ENCODE data around the gene C6orf132. TPM values are rescaled to one million over a fixed set of nuclear protein-coding genes. Genes with fewer than 3 reads are reported as not detected.
A peak's percentile ranks its signal among the peaks of the same experiment; 100 is the strongest.

Gene C6orf132
- total and polyA plus RNA-seq, 9 of the 15 experiments (the other 6 are each of a cell fraction or from before 2014, with no cell fraction given): 0.06 to 0.35 (median 0.14) TPM

- intact Hi-C loops (cut with micrococcal nuclease) (loop anchor here (1.0 to 2.0 kb wide), 9 partner anchors 30 to 732 kb away; partner anchors contain the start of gene PRICKLE4), in situ Hi-C loops (cut with MboI) (no loop called here)
- H3K4me3 ChIP-seq: no peak overlapping the region
- 8% methylated on average over 8 of the region's 8 CpGs for WGBS (ENCODE audit: insufficient coverage, low coverage, missing lambda C conversion rate)
- no peaks in the 10 kb centered on the region for H3K79me2 ChIP-seq (ENCODE audit: control insufficient read depth, insufficient read depth, low read length)
- FAIRE-seq: peak; percentile 90
- no peaks in the 10 kb centered on the region; the same call in 1 of the 2 replicates for H3K9me3 ChIP-seq (replicated peaks; ENCODE audit: control insufficient read depth, insufficient read depth, low read depth, low read length)
- no TSS peak for BruUV-seq (replicated peaks)
- H3K36me3 ChIP-seq (ENCODE audit: control insufficient read depth, insufficient read depth, low read length): no peaks in the 10 kb centered on the region
- no peaks in the 10 kb centered on the region for H3K9me1 ChIP-seq (ENCODE audit: control insufficient read depth, insufficient read depth, low read length)
- peak overlapping the region; percentile 95 for H2AFZ ChIP-seq (ENCODE audit: low read depth, low read length)
- ChIA-PET CTCF (ENCODE audit: low intra/inter-chr PET ratio) (interaction anchor here (0.5 to 4.9 kb wide), 14 partner anchors 10 to 732 kb away, joined by 3 to 77 read pairs (median 6); partner anchors contain the start of genes FRS3 and PRICKLE4), POLR2A (interaction anchor here (0.6 to 1.0 kb wide), 4 partner anchors 18 to 847 kb away, joined by 3 to 5 read pairs (median 3); no protein-coding TSS in a partner anchor)
- H3K4me2 ChIP-seq (ENCODE audit: insufficient read depth, low read length): peak overlapping the region; percentile 57
- peaks cover 5 to 24% of the 10 kb centered on the region in 2 experiments; a peak in 3 of 5 replicates for H3K27me3 ChIP-seq (ENCODE audit: control insufficient read depth in 2 of 2, insufficient read depth in 2 of 2, low read length in 2 of 2)
- no peaks in the 10 kb centered on the region for H4K20me1 ChIP-seq (replicated peaks; ENCODE audit: control insufficient read depth, insufficient read depth, low read length)
- H3K27ac ChIP-seq (ENCODE audit: extremely low read depth, low read depth, low read length): peak overlapping the region; percentile 38; the same call in 2 of the 3 replicates
- peaks cover 4 to 6% of the 10 kb centered on the region in 2 experiments; a peak in 1 of 5 replicates for H3K4me1 ChIP-seq (replicated peaks in 1 of 2; ENCODE audit: control insufficient read depth in 2 of 2, insufficient read depth in 2 of 2, low read length in 2 of 2)
- DNase-seq (ENCODE audit: extremely low read depth in 1 of 4, low spot score in 3 of 4): peak; percentile 92 to 96 (median 94)
- ATAC-seq: peak; percentile 93
- H3K9ac ChIP-seq (ENCODE audit: insufficient read depth in 1 of 2, low read depth in 2 of 2, low read length in 2 of 2): peak overlapping the region in 1 of 2 experiments; percentile 47; a peak in 2 of 4 replicates
- peak; percentile 77; the same call in 1 of the 2 replicates for TF ChIP-seq TARDBP (IDR thresholded peaks at IDR 0.05)
- peak; percentile 32; the same call in 1 of the 2 replicates for TF ChIP-seq EGR1 (conservative IDR thresholded peaks at IDR 0.05)
- no peak for TF ChIP-seq ZNF431 (CRISPR knock-in tag; IDR thresholded peaks at IDR 0.05)
- TF ChIP-seq DIDO1 (tag; IDR thresholded peaks at IDR 0.05; ENCODE audit: low read depth): 0 out of 2 replicates have a peak, but pooled peaks have one; percentile 24
- peak; percentile 78 for TF ChIP-seq ESRRA (IDR thresholded peaks at IDR 0.05; ENCODE audit: borderline replicate concordance, low read depth)
- peak; percentile 66 for TF ChIP-seq MECOM (CRISPR knock-in tag; IDR thresholded peaks at IDR 0.05)
- TF ChIP-seq ZMIZ1 (IDR thresholded peaks at IDR 0.05; ENCODE audit: low read depth in 2 of 2, low read length in 2 of 2): no peak
- TF ChIP-seq SOX6 (IDR thresholded peaks at IDR 0.05): peak; percentile 27; the same call in 1 of the 2 replicates
- TF ChIP-seq RBM39 (optimal IDR thresholded peaks at IDR 0.05; ENCODE audit: low read depth, low read length): no peak
- TF ChIP-seq ZNF263 (CRISPR knock-in tag; IDR thresholded peaks at IDR 0.05; ENCODE audit: borderline replicate concordance): peak; percentile 72
- no peak for TF ChIP-seq MYBL2 (IDR thresholded peaks at IDR 0.05; ENCODE audit: low read depth)
- TF ChIP-seq MYBL2 (CRISPR knock-in tag; IDR thresholded peaks at IDR 0.05; ENCODE audit: borderline replicate concordance): no peak
- TF ChIP-seq TCF7 (IDR thresholded peaks at IDR 0.05; ENCODE audit: borderline replicate concordance): no peak
- TF ChIP-seq RCOR1 (IDR thresholded peaks at IDR 0.05; ENCODE audit: borderline replicate concordance in 1 of 2, low read depth in 2 of 2, low read length in 2 of 2): peak in 1 of 2 experiments; percentile 23; a peak in 1 of 4 replicates
- TF ChIP-seq TAL1 (IDR thresholded peaks at IDR 0.05): no peak
- peak; percentile 69 for TF ChIP-seq ELF1 (tag; IDR thresholded peaks at IDR 0.05)
- peak; percentile 40; the same call in 1 of the 2 replicates for TF ChIP-seq L3MBTL2 (IDR thresholded peaks at IDR 0.05)
- peak; percentile 87 for TF ChIP-seq ZBTB7A (IDR thresholded peaks at IDR 0.05; ENCODE audit: borderline replicate concordance, control insufficient read depth, low read depth, low read length)
- no peak for TF ChIP-seq NFATC3 (IDR thresholded peaks at IDR 0.05)
- TF ChIP-seq XRCC3 (IDR thresholded peaks at IDR 0.05): no peak
- TF ChIP-seq ATF7 (IDR thresholded peaks at IDR 0.05): peak; percentile 59
Observed at GRCh38 chr6:42166444-42167141, 24.2 kb upstream of the C6orf132 start.

Measured in K562 (cell line).